Measurements from ENCODE around the gene TIRAP. TPM values are rescaled to one million over a fixed set of nuclear protein-coding genes. Genes with fewer than 3 reads are reported as not detected.

Gene TIRAP
- total RNA-seq, 1 donor from 2014 or later = 10.0 TPM

- no peaks in the 10 kb centered on the region for H3K27me3 Mint-ChIP-seq (ENCODE audit: low read depth)
- TF ChIP-seq CTCF (IDR thresholded peaks at IDR 0.05; ENCODE audit: unreplicated experiment) = no peak
- no peaks in the 10 kb centered on the region for H3K4me1 Mint-ChIP-seq
- no peak for DNase-seq (ENCODE audit: low spot score in 2 of 2, unreplicated experiment in 2 of 2)
- peaks cover 34% of the 10 kb centered on the region for H3K36me3 Mint-ChIP-seq
- no peak overlapping the region for H3K27ac Mint-ChIP-seq
- H3K4me3 Mint-ChIP-seq = no peak overlapping the region
- H3K9me3 Mint-ChIP-seq = no peaks in the 10 kb centered on the region
Observed at GRCh38 chr11:126256216-126256615, 26.7 kb upstream of the TIRAP start.

- Mint-ChIP-seq H3K4me3 (no peak overlapping the region), H3K9me3 (no peaks in the 10 kb centered on the region), H3K27ac (no peak overlapping the region), H3K27me3 (ENCODE audit: low read depth) (no peaks in the 10 kb centered on the region), H3K36me3 (peaks cover 35% of the 10 kb centered on the region), H3K4me1 (no peaks in the 10 kb centered on the region)
- no peak for TF ChIP-seq CTCF (IDR thresholded peaks at IDR 0.05; ENCODE audit: unreplicated experiment)
- DNase-seq (ENCODE audit: low spot score in 2 of 2, unreplicated experiment in 2 of 2) = no peak
Observed at GRCh38 chr11:126257144-126257543, 25.7 kb upstream of the TIRAP start.

- Mint-ChIP-seq H3K4me3 (no peak overlapping the region), H3K36me3 (peaks cover 33% of the 10 kb centered on the region), H3K4me1 (no peaks in the 10 kb centered on the region), H3K27me3 (ENCODE audit: low read depth) (no peaks in the 10 kb centered on the region), H3K27ac (no peak overlapping the region), H3K9me3 (no peaks in the 10 kb centered on the region)
- no peak for DNase-seq (ENCODE audit: low spot score in 2 of 2, unreplicated experiment in 2 of 2)
- TF ChIP-seq CTCF (IDR thresholded peaks at IDR 0.05; ENCODE audit: unreplicated experiment) = no peak
Observed at GRCh38 chr11:126257764-126258163, 25.1 kb upstream of the TIRAP start.

GRCh38 chr11:126262216-126262615 is 20.7 kb upstream of the TIRAP start:
- Mint-ChIP-seq H3K9me3 (no peaks in the 10 kb centered on the region), H3K4me3 (no peak overlapping the region), H3K27me3 (ENCODE audit: low read depth) (no peaks in the 10 kb centered on the region), H3K27ac (no peak overlapping the region), H3K36me3 (peaks cover 38% of the 10 kb centered on the region), H3K4me1 (peaks cover 2% of the 10 kb centered on the region)
- DNase-seq (ENCODE audit: low spot score in 2 of 2, unreplicated experiment in 2 of 2) = no peak
- no peak for TF ChIP-seq CTCF (IDR thresholded peaks at IDR 0.05; ENCODE audit: unreplicated experiment)

- Mint-ChIP-seq H3K4me1 (peaks cover 9% of the 10 kb centered on the region), H3K36me3 (peaks cover 34% of the 10 kb centered on the region), H3K4me3 (no peak overlapping the region), H3K27me3 (ENCODE audit: low read depth) (no peaks in the 10 kb centered on the region), H3K27ac (no peak overlapping the region), H3K9me3 (no peaks in the 10 kb centered on the region)
- no peak for TF ChIP-seq CTCF (IDR thresholded peaks at IDR 0.05; ENCODE audit: unreplicated experiment)
- no peak for DNase-seq (ENCODE audit: low spot score in 2 of 2, unreplicated experiment in 2 of 2)
Observed at GRCh38 chr11:126263489-126263888, 19.4 kb upstream of the TIRAP start.

GRCh38 chr11:126265811-126266210 is 17.1 kb upstream of the TIRAP start:
- Mint-ChIP-seq H3K9me3 (no peaks in the 10 kb centered on the region), H3K27ac (no peak overlapping the region), H3K27me3 (ENCODE audit: low read depth) (no peaks in the 10 kb centered on the region), H3K36me3 (peaks cover 30% of the 10 kb centered on the region), H3K4me3 (no peak overlapping the region), H3K4me1 (peaks cover 21% of the 10 kb centered on the region)
- TF ChIP-seq CTCF (IDR thresholded peaks at IDR 0.05; ENCODE audit: unreplicated experiment) = no peak
- DNase-seq (ENCODE audit: low spot score in 2 of 2, unreplicated experiment in 2 of 2) = no peak
